Activated CD4-positive, alpha-beta T cell treated with anti-CD3 and anti-CD28 coated beads, Interleukin-2, amount 50 U/mL, for 24 hours (primary cell): ENCODE data around the gene PIGQ.

Source experiments
- DNase-seq, 2 donors: peaks; one replicate each; pipeline ENCODE4 v3.0.0-alpha.2; 2020; ENCODE audit warnings: low read depth in 1 of 2, low spot score in 1 of 2

Gene PIGQ

DNA sequence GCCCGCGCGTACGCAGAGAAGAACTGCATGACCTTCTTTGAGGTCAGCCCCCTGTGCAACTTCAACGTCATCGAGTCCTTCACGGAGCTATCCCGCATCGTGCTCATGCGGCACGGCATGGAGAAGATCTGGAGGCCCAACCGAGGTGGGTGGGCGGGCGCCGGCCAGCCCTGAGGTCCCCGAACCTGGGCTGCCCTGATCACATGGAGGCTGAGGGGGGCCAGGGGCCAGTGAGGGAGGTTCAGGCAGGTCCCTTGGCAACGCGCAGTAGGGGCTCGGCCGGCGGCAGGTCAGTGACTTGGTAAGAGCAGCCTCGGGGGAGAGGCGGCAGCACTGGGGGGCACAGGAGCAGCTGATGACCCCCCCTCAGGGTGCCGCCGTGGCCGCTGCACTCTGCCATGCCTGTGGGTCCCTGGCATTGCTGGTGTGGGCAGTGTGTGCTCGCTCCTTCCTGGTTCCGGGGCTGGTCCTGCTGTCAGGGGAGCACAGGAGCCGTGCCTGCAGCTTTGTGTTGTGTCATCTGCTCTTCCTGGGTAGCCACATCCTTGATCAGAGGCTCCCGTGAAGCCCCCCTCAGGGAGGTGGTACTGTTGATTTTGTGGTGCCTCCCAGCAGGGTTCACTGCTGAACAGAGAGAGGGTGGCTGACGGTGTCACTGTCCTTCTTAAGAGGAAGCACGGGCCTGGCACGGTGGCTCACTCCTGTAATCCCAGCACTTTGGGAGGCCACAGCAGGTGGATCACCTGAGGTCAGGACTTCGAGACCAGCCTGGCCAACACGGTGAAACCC lies 56.4 kb downstream of the PIGQ start:
- DNase-seq = no peak

DNA sequence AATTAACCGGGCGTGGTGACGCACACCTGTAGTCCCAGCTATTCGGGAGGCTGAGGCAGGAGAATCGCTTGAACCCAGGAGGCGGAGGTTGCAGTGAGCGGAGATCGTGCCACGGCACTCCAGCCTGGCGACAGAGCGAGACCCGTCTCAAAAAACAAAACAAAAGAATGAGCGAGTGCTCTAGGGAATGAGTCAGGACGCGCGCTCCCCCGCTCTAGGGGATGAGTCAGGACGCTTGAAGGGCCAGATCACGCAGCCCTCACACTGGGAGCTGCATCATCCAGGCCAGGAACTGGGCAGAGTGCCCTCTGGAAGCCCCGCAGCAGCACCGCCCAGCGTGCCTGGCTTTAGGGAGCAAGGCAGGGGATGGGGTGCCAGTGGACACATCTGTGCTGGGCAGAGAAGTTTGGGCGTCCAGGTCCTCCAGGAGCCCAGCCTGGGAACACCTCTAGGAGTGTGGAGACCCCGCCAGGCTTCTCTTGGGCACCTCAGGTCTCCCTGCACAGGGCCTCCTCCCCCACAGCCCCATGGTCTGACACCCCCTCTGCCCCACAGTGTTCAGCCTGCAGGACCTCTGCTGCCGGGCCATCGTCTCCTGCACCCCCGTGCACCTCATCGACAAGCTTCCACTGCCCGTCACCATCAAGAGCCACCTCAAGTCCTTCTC lies 57.2 kb downstream of the PIGQ start:
- no peak for DNase-seq

DNA sequence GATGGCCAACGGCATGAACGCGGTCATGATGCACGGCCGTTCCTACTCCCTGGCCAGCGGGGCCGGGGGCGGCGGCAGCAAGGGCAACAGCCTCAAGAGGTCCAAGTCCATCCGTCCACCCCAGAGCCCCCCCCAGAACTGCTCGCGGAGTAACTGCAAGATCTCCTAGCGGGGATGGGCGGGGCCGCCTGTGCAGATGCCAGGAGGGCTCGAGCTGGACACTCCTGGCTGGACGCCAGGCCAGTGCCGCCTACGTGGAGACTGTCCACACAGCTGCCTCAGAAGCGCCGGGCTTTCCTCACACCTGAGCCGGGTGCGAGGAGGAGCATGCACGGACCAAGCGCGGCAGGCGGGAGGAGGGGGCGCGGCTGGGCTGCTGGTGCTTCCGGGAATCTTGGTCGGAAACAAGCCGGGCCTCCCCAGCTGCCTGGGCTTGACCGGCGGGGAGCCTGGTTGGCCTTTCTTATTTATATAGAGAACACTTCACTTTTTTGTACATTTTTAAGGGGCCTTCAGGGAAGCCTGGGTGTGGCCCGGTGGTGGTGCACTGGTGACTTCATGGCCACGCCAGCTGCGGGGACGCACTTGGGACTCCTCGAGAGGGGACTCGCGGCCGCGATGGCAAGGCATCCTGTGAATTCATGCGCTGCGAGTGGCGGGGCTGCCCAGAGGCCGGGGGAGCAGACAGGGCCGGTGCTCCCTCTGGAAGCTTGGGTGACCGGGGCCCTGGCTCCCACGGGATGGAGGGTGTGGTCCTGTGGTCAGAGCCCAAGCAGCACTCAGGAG lies 57.9 kb downstream of the PIGQ start:
- DNase-seq = no peak

DNA sequence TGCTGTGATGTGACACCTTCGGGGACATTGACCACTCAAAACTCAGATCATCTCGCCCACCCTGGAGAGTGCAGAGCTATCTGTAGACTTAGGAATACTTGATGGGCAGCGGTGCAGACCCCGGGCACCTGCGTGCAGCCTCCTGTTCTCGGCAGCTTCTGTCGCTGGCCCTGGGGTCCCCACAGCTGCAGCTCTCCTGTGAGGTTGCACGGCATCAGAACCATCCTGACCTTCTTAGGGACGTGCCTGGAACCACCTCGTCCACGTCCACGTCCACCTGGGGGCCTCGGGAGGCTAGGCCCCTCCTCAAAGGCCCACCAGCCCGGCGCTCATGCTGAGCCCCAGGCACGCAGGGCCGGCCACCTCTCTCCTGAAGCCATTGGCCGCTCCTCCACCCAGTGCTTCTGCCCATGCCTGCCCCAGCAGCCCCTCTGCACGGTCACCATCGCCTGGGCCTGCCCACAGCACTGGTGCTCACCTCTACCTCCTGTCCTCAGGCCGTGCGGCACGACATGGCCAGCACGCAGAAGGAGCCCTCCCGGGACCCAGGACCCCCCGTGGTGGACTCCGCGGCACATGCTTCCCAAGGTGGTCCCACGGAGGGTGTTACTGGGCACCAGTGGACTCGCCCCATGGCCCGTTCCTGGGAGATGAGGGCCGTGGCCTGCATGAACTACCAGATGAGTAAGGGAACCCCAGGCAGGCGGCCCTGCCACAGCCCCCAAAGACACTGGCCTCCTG lies 58.7 kb downstream of the PIGQ start:
- no peak for DNase-seq

DNA sequence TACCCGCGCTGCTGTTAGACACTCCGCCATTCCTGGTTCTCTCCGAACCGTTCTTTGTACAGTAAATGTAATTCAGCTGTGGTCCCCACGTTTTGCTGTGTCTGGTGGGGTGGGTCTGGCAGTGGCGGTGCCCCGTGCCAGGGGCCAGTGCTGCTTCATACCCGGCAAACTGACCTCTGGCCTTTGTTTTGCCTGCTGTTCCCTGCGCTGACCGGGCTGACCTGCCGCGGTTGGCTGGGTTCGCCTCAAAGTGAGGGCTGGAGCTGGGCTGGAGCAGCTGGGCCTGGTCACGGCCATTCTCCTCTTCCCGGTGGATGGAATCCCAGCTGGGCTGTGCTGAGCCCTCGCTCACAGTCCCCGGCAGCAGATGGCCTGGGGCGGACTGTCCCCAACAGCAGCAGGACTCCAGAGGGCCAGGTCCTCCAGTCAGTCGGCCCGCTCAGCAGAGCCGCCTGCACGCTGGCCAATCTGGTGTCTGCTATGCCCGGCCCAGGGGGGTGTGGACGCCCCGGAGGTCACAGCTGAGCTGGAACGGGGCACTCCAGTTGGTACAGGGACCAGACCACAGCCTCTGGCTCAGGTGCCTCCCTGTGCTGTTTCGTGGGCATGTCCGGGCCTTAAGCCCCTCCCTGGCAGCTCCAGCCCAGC lies 59.5 kb downstream of the PIGQ start:
- DNase-seq = no peak

DNA sequence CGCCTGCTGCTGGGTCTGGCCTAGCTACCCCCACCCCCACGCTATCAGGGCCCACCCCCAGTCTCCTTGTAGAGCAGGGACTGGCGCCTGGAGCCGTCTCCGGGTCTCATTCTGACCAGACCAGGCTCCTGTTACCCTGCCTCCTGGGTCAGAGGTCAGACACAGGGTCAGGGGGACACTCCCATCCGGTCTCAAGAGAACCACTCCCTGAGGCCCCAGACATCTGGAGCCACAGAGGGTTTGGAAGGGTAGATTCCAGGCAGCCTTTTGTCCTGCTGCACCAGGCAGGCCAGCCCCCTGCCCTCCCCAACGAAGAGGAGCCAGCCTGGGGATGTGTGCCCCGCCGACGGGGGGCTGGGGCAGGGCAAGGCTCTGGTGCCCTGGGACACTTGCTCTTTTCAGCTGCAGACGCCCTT lies 60.1 kb downstream of the PIGQ start:
- no peak for DNase-seq

DNA sequence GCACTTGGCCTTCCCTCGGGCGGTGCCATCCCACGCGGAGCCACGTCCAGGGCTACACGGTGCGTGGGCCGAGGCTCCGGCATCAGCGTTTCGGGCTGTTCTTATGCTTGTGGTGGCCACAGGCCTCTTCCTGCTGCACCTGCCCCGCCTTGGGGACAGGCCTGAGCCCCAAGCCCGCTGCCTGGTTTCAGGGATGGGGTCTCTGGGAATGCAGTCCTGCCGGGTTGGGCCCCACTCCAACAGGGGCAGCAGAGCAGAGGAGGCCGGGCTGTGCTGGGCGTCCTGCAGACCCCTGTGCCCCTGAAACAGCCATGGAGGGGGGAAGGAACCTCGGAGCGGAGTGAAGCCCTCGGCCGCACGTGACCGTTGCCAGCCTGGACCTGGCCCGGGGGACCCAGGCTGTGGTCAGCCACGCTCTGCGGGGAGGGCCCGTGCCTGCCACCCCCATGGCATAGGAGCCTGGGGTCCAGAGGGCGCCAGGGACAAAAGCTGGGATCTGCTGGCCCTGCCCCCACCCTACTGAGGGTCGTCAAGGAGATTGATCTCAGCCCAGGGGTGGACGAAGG lies 60.6 kb downstream of the PIGQ start:
- no peak for DNase-seq

DNA sequence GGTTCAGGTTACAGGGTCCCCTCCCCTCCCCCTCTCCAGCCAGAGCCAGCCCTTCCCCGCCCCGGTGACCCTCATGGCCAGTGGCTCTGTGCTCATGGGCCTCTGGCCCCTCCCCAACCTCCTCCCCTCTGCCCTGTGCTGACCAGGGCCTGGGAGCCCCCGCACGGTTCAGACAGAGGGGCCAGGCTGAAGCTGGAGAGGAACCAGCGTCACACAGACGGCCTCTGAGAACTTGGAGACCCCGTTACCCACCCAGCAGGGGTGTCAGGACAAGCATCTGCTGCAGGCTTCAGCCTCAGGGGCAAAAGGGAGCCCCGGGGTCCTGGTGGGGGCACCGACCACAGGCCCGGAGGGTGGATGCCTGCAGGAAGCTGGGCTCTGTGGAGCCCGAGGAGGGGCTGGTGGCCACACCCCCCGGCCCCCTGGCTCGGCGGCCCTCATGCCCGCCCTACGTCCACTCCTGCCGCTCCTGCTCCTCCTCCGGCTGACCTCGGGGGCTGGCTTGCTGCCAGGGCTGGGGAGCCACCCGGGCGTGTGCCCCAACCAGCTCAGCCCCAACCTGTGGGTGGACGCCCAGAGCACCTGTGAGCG lies 61.1 kb downstream of the PIGQ start, which contains the start of gene WFIKKN1:
TSS of gene WFIKKN1 (plus strand) at position 171 of the 591 bp plus-strand sequence. CDS start at position 440, 269 bp downstream.
- DNase-seq = no peak

DNA sequence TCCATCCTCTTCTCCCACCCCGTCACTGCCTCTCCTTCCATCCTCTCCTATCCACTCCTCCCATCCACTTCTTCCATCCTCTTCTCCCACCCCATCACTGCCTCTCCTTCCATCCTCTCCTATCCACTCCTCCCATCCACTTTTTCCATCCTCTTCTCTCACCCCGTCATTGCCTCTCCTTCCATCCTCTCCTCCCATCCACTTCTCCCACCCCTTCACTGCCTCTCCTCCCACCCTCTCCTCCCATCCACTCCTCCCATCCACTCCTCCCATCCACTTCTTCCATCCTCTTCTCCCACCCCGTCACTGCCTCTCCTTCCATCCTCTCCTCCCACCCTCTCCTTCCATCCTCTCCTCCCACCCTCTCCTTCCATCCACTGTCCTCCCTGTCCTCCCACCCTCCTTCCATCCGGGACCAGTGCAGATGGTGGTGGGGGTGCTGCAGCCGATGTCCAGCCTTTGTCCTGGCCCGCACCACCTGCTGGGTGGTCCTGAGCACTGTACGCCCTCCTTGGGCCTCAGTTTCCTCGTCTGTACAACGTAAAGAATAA lies 62.1 kb downstream of the PIGQ start:
- no peak for DNase-seq

DNA sequence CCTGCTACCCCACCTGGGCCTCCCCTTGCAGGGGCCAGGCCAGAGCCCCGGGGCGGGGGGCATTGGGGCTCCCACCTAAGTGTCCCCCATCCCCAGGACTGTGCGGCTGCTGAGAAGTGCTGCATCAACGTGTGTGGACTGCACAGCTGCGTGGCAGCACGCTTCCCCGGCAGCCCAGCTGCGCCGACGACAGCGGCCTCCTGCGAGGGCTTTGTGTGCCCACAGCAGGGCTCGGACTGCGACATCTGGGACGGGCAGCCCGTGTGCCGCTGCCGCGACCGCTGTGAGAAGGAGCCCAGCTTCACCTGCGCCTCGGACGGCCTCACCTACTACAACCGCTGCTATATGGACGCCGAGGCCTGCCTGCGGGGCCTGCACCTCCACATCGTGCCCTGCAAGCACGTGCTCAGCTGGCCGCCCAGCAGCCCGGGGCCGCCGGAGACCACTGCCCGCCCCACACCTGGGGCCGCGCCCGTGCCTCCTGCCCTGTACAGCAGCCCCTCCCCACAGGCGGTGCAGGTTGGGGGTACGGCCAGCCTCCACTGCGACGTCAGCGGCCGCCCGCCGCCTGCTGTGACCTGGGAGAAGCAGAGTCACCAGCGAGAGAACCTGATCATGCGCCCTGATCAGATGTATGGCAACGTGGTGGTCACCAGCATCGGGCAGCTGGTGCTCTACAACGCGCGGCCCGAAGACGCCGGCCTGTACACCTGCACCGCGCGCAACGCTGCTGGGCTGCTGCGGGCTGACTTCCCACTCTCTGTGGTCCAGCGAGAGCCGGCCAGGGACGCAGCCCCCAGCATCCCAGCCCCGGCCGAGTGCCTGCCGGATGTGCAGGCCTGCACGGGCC lies 62.9 kb downstream of the PIGQ start:
- no peak for DNase-seq

DNA sequence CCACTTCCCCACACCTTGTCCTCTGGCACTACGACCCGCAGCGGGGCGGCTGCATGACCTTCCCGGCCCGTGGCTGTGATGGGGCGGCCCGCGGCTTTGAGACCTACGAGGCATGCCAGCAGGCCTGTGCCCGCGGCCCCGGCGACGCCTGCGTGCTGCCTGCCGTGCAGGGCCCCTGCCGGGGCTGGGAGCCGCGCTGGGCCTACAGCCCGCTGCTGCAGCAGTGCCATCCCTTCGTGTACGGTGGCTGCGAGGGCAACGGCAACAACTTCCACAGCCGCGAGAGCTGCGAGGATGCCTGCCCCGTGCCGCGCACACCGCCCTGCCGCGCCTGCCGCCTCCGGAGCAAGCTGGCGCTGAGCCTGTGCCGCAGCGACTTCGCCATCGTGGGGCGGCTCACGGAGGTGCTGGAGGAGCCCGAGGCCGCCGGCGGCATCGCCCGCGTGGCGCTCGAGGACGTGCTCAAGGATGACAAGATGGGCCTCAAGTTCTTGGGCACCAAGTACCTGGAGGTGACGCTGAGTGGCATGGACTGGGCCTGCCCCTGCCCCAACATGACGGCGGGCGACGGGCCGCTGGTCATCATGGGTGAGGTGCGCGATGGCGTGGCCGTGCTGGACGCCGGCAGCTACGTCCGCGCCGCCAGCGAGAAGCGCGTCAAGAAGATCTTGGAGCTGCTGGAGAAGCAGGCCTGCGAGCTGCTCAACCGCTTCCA lies 63.7 kb downstream of the PIGQ start:
- DNase-seq = no peak
